SK-N-SH (cell line): Measurements from ENCODE around the gene LCP2. TPM values are rescaled to one million over a fixed set of nuclear protein-coding genes. Genes with fewer than 3 reads are reported as not detected.

Experiments used
- CTCF ChIA-PET: fragments of 300-600, 350-600 bp; formaldehyde crosslinking; extraction: SDS; loops from one replicate; lab custom pipeline; 2021; lab: Yijun Ruan, JAX
- POLR2A ChIA-PET: fragments of 350-600 bp; sonication (Branson Sonifier 250); formaldehyde crosslinking; extraction: SDS; loops from one replicate; lab custom pipeline; 2020; ENCODE audit warnings: antibody characterized with exemption, inconsistent platforms; lab: Yijun Ruan, JAX
- DNase-seq: peaks from one replicate; pipeline ENCODE4 v3.0.0; 2012
- H2AFZ ChIP-seq: fragments of 200-600 bp; sonication (generic); 2 replicates; pipeline ENCODE4 v1.8.1; 2016; ENCODE audit warnings: antibody characterized with exemption, mild to moderate bottlenecking, low read depth
- H3F3A ChIP-seq: fragments of 200-600 bp; sonication (generic); replicated peaks from 2 replicates; pipeline ENCODE3; 2016; ENCODE audit warnings: antibody characterized with exemption, mild to moderate bottlenecking; ENCODE audit not compliant: insufficient read depth
- H3K27ac ChIP-seq, 2 experiments: fragments of 200-500 bp in 1 of 2; fragments of 200-600 bp in 1 of 2; sonication (Bioruptor generic) in 1 of 2; sonication (generic), shearing (Covaris generic) in 1 of 2; 2 replicates each; pipeline versions ENCODE4 v1.5.1 to v1.6.1; 2014 to 2016; ENCODE audit warnings: low read depth in 2 of 2, inconsistent platforms in 1 of 2, low read length in 1 of 2, mild to moderate bottlenecking in 1 of 2, mixed read lengths in 1 of 2
- H3K27me3 ChIP-seq: fragments of 200-600 bp; sonication (generic), shearing (Covaris generic); 2 replicates; pipeline ENCODE4 v1.6.1; 2016; ENCODE audit warnings: mixed run types; ENCODE audit not compliant: insufficient read depth
- H3K36me3 ChIP-seq, 2 experiments: fragments of 200-500 bp in 1 of 2; fragments of 200-600 bp in 1 of 2; sonication (Bioruptor generic) in 1 of 2; sonication (generic) in 1 of 2; replicated peaks in 1 of 2; 2 replicates each; pipeline versions ENCODE3 to v1.5.1; 2014 to 2016; ENCODE audit warnings: low read length in 1 of 2, mild to moderate bottlenecking in 1 of 2; ENCODE audit not compliant: insufficient read depth in 2 of 2, control insufficient read depth in 1 of 2
- H3K4me1 ChIP-seq, 2 experiments: fragments of 200-500 bp in 1 of 2; fragments of 200-600 bp in 1 of 2; sonication (Bioruptor generic) in 1 of 2; sonication (generic), shearing (Covaris generic) in 1 of 2; 2 replicates each; pipeline versions ENCODE4 v1.5.1 to v1.6.1; 2014 to 2016; ENCODE audit warnings: low read depth in 1 of 2, low read length in 1 of 2, mixed run types in 1 of 2; ENCODE audit not compliant: insufficient read depth in 2 of 2, control insufficient read depth in 1 of 2
- H3K4me2 ChIP-seq: fragments of 200-600 bp; sonication (generic), shearing (Covaris generic); 2 replicates; pipeline ENCODE4 v1.6.1; 2017; ENCODE audit warnings: mixed run types
- H3K4me3 ChIP-seq, 2 experiments: fragments of 200-500 bp in 1 of 2; fragments of 200-600 bp in 1 of 2; sonication (Bioruptor generic) in 1 of 2; sonication (generic), shearing (Covaris generic) in 1 of 2; 2 replicates each; pipeline versions ENCODE4 v1.5.1 to v1.8.1; 2014 to 2016; ENCODE audit warnings: low read depth in 2 of 2, inconsistent platforms in 1 of 2, low read length in 1 of 2, mild to moderate bottlenecking in 1 of 2, mixed read lengths in 1 of 2, moderate library complexity in 1 of 2
- H3K79me2 ChIP-seq: fragments of 200-600 bp; sonication (generic); 2 replicates; pipeline ENCODE4 v1.8.1; 2017; ENCODE audit warnings: mild to moderate bottlenecking; ENCODE audit not compliant: insufficient read depth
- H3K9ac ChIP-seq: fragments of 200-600 bp; sonication (generic); 2 replicates; pipeline ENCODE4 v1.6.1; 2017; ENCODE audit warnings: mixed run types
- H3K9me2 ChIP-seq: fragments of 200-600 bp; sonication (generic); 2 replicates; pipeline ENCODE4 v1.6.1; 2017; ENCODE audit warnings: mixed run types
- H3K9me3 ChIP-seq: fragments of 200-600 bp; sonication (generic); 2 replicates; pipeline ENCODE4 v1.6.1; 2017; ENCODE audit warnings: mixed run types, mild to moderate bottlenecking, moderate library complexity
- H4K20me1 ChIP-seq: fragments of 200-600 bp; sonication (generic); 2 replicates; pipeline ENCODE4 v1.6.1; 2017; ENCODE audit warnings: mild to moderate bottlenecking, mixed run types; ENCODE audit not compliant: insufficient read depth
- ELF1 ChIP-seq: IDR thresholded peaks from 2 replicates; pipeline ENCODE4 v1.4.0; 2012
- MEF2A ChIP-seq: IDR thresholded peaks from 2 replicates; pipeline ENCODE4 v1.4.0; 2012; ENCODE audit warnings: low read depth, borderline replicate concordance
- MXI1 ChIP-seq: IDR thresholded peaks from 2 replicates; pipeline ENCODE4 v1.6.1; 2012; ENCODE audit warnings: mild to moderate bottlenecking, low read depth, low read length, improper control_type of control experiment
- NRF1 ChIP-seq: IDR thresholded peaks from 2 replicates; pipeline ENCODE4 v1.6.1; 2012; ENCODE audit warnings: low read depth, mild to moderate bottlenecking, low read length
- SMC3 ChIP-seq: IDR thresholded peaks from 2 replicates; pipeline ENCODE4 v1.6.1; 2012; ENCODE audit warnings: low read depth, low read length, improper control_type of control experiment
- TAF1 ChIP-seq: IDR thresholded peaks from 2 replicates; pipeline ENCODE4 v1.6.1; 2012; ENCODE audit warnings: low read depth, mild to moderate bottlenecking, low read length, moderate library complexity, borderline replicate concordance
- TEAD4 ChIP-seq: IDR thresholded peaks from 2 replicates; pipeline ENCODE4 v1.4.0; 2012; ENCODE audit warnings: mild to moderate bottlenecking, borderline replicate concordance; ENCODE audit not compliant: insufficient read depth
- YY1 ChIP-seq: IDR thresholded peaks from 2 replicates; pipeline ENCODE4 v1.4.0; 2012; ENCODE audit warnings: low read depth, mild to moderate bottlenecking
- WGBS: methylation state at CpG from one replicate; pipeline ENCODE4 v1.1.6; 2017; ENCODE audit warnings: low lambda C conversion rate; 5-methylcytosine and 5-hydroxymethylcytosine counted together
- polyA plus RNA-seq, 3 experiments: library from polyadenylated mRNA; depleted of rRNA; stranded (reverse); fragments of >200 nt; gene quantifications; 2 replicates each; pipeline ENCODE4 v1.2.3, GENCODE V29; 2012
- TF ChIP-seq, protein P1 (sequence below): IDR thresholded peaks from 2 replicates; pipeline ENCODE4 v1.6.1; 2012; ENCODE audit warnings: mild to moderate bottlenecking, low read depth, low read length, moderate library complexity
- TF ChIP-seq, protein P2 (sequence below): IDR thresholded peaks from 2 replicates; pipeline ENCODE4 v1.4.0; 2012; ENCODE audit warnings: low read depth, borderline replicate concordance

Gene LCP2
- polyA plus RNA-seq, 1 of the 3 experiments (the other 2 are of a cell fraction), result not detected

DNA sequence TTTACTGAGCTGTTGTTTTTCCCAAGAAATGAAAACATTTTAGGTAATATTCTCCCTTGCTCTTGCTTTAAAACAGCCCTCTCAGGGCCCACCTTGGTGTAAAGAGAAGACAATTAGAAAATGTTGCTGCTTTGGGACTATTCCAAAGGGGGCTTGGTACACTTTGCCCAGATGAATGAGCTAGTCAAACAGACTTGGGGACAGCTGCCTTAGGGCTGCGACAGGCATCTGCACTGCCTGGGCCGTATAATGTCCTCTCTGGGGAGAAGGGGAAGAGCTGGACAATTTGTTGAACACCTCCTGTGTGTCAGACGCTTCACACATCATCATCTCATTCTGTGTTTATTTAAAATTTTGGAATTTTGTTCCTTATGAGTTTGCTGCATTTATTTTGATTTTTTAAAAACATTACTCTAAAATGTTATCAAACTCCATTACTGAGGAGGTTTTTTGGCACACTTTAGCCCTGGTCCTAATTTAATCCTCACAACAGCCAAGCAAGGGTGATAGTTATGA lies 36.0 kb downstream of the LCP2 start:
- Histone ChIP-seq H3K36me3 (no peaks in the 10 kb centered on the region), H3K9ac (no peak overlapping the region), H3K79me2 (no peaks in the 10 kb centered on the region), H3F3A (no peaks in the 10 kb centered on the region), H3K27me3 (peaks cover 6% of the 10 kb centered on the region), H3K9me2 (no peaks in the 10 kb centered on the region), H3K4me2 (no peak overlapping the region), H3K9me3 (no peaks in the 10 kb centered on the region), H3K4me3 (no peak overlapping the region), H4K20me1 (no peaks in the 10 kb centered on the region), H3K27ac (no peak overlapping the region), H2AFZ (no peak overlapping the region), H3K4me1 (no peaks in the 10 kb centered on the region)
- CTCF ChIA-PET, result interaction anchor here (1.1 to 2.7 kb wide), 4 partner anchors 36 to 371 kb away, joined by 3 to 10 read pairs (median 4); no protein-coding TSS in a partner anchor
- DNase-seq, result no peak
- 5% methylated on average over 1 of the region's 3 CpGs for WGBS
- POLR2A ChIA-PET, result no interaction called here
- TF ChIP-seq NRF1, result no peak
- no peak for TF ChIP-seq TAF1
- TF ChIP-seq, protein P1, sequence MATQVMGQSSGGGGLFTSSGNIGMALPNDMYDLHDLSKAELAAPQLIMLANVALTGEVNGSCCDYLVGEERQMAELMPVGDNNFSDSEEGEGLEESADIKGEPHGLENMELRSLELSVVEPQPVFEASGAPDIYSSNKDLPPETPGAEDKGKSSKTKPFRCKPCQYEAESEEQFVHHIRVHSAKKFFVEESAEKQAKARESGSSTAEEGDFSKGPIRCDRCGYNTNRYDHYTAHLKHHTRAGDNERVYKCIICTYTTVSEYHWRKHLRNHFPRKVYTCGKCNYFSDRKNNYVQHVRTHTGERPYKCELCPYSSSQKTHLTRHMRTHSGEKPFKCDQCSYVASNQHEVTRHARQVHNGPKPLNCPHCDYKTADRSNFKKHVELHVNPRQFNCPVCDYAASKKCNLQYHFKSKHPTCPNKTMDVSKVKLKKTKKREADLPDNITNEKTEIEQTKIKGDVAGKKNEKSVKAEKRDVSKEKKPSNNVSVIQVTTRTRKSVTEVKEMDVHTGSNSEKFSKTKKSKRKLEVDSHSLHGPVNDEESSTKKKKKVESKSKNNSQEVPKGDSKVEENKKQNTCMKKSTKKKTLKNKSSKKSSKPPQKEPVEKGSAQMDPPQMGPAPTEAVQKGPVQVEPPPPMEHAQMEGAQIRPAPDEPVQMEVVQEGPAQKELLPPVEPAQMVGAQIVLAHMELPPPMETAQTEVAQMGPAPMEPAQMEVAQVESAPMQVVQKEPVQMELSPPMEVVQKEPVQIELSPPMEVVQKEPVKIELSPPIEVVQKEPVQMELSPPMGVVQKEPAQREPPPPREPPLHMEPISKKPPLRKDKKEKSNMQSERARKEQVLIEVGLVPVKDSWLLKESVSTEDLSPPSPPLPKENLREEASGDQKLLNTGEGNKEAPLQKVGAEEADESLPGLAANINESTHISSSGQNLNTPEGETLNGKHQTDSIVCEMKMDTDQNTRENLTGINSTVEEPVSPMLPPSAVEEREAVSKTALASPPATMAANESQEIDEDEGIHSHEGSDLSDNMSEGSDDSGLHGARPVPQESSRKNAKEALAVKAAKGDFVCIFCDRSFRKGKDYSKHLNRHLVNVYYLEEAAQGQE, result no peak
- TF ChIP-seq ELF1, result no peak
- TF ChIP-seq TEAD4, result no peak
- no peak for TF ChIP-seq MEF2A
- no peak for TF ChIP-seq YY1
- no peak for TF ChIP-seq SMC3
- no peak for TF ChIP-seq MXI1

DNA sequence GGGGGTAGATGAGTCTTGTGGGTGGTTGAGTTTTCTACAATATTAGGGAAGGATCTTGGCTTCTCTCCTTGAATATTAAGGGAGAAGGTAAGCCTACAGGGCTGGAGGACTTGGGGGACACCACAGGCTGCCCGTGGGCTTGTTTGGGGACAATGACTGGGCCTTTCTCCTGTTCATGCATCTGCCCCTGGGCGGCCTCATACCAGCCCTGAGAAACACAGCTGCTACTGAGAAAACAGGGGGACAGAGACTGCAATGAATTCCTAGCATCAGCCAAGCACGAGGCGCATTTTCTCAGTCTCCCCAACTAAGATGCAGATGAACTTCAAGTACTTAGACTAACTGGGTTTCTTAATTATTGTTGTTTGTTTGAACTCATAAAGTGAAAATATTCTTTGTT lies 40.2 kb downstream of the LCP2 start:
- Histone ChIP-seq H3F3A (no peaks in the 10 kb centered on the region), H3K79me2 (no peaks in the 10 kb centered on the region), H2AFZ (no peak overlapping the region), H3K9me2 (no peaks in the 10 kb centered on the region), H3K9ac (no peak overlapping the region), H3K27ac (no peak overlapping the region), H4K20me1 (no peaks in the 10 kb centered on the region), H3K9me3 (no peaks in the 10 kb centered on the region), H3K27me3 (peaks cover 11% of the 10 kb centered on the region), H3K4me3 (no peak overlapping the region), H3K4me1 (peaks cover 0 to 7% of the 10 kb centered on the region in 2 experiments; a peak in 2 of 4 replicates), H3K4me2 (no peak overlapping the region), H3K36me3 (no peaks in the 10 kb centered on the region)
- POLR2A ChIA-PET, result no interaction called here
- TF ChIP-seq, protein P2, sequence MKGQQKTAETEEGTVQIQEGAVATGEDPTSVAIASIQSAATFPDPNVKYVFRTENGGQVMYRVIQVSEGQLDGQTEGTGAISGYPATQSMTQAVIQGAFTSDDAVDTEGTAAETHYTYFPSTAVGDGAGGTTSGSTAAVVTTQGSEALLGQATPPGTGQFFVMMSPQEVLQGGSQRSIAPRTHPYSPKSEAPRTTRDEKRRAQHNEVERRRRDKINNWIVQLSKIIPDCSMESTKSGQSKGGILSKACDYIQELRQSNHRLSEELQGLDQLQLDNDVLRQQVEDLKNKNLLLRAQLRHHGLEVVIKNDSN, result no peak
- CTCF ChIA-PET, result interaction anchor here (2.3 to 2.8 kb wide), 2 partner anchors 10 to 12 kb away, joined by 6 to 11 read pairs; no protein-coding TSS in a partner anchor
- WGBS, result 47% methylated on average over 4 of the region's 4 CpGs
- DNase-seq, result no peak
